Tongue (tissue), 1 donor: Measurements from ENCODE around the gene PTPN13. TPM values are rescaled to one million over a fixed set of nuclear protein-coding genes. Genes with fewer than 3 reads are reported as not detected.

Source experiments
- total RNA-seq: library from RNA; depleted of rRNA; stranded (reverse); fragments of >200 nt; gene quantifications from one replicate; pipeline ENCODE4 v1.2.3, GENCODE V29; 2014

Gene PTPN13
- total RNA-seq, 1 donor from 2014 or later = 32.8 TPM

Other genes with a start within 250 kb of the PTPN13 start
- gene MAPK10, start 234.3 kb upstream of the PTPN13 start, total RNA-seq = 9.4 TPM